HEK293T (cell line): Measurements from ENCODE around the gene HOXC6.

Source experiments
- ARNT ChIP-seq: fragments of 450-650 bp; IDR thresholded peaks from 2 replicates; pipeline ENCODE4 v1.6.1; 2017; ENCODE audit warnings: mild to moderate bottlenecking
- FOXM1 ChIP-seq: fragments of 450-650 bp; IDR thresholded peaks from 2 replicates; pipeline ENCODE4 v1.6.1; 2017; ENCODE audit warnings: mild to moderate bottlenecking, borderline replicate concordance
- SUZ12 ChIP-seq: fragments of 450-650 bp; IDR thresholded peaks from 2 replicates; pipeline ENCODE4 v1.6.1; 2016; ENCODE audit warnings: mild to moderate bottlenecking
- TARDBP ChIP-seq: fragments of 450-650 bp; IDR thresholded peaks from 2 replicates; pipeline ENCODE4 v1.6.1; 2016
- TF ChIP-seq, protein P1 (sequence below): fragments of 450-650 bp; IDR thresholded peaks from 2 replicates; pipeline ENCODE4 v1.6.1; 2016

DNA sequence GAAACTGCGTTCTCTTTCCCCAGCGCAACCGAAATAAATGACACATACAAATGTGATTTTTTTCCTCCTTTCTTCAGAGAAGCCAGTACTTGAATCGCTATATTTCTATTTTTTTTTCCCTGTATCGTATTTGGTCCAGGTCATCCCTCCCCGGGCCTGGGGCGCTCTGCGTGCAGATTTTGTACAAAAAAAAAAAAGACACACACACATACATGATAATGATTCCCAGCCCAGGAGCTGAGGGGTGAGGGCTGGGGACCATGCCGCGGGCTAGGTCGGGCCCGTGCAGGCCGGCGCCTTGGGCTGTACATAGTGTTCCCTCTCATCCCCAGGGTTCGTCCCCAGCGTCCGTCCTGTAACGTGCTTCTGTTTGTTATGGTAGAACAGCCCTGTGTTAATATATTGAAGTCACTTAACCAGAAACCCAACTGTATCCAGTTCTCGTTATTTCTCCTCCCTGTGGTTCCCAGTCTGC, 25.3 kb upstream of the HOXC6 start:
- TF ChIP-seq SUZ12 (no peak), FOXM1 (no peak), ARNT (no peak), TARDBP (no peak)
- TF ChIP-seq, protein P1, sequence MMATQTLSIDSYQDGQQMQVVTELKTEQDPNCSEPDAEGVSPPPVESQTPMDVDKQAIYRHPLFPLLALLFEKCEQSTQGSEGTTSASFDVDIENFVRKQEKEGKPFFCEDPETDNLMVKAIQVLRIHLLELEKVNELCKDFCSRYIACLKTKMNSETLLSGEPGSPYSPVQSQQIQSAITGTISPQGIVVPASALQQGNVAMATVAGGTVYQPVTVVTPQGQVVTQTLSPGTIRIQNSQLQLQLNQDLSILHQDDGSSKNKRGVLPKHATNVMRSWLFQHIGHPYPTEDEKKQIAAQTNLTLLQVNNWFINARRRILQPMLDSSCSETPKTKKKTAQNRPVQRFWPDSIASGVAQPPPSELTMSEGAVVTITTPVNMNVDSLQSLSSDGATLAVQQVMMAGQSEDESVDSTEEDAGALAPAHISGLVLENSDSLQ, result no peak
